ENCODE data around the gene TRERF1.

GRCh38 chr6:42185597-42185996 is 266.1 kb downstream of the TRERF1 start:
- TF ChIP-seq POLR2AphosphoS5 (IDR thresholded peaks at IDR 0.05) (no peak), POLR2A (IDR thresholded peaks at IDR 0.05) (no peak), CTCF (IDR thresholded peaks at IDR 0.05) (no peak), EP300 (IDR thresholded peaks at IDR 0.05) (no peak)

All from upper lobe of left lung (tissue), 4 donors.